IMR-90 (cell line): ENCODE measurements around the gene CASP8AP2. TPM values are rescaled to one million over a fixed set of nuclear protein-coding genes. Genes with fewer than 3 reads are reported as not detected.

Experiments
- ATAC-seq: fragments of 200-7000 bp; cut with Tn5 transposase; 2 replicates; pipeline ENCODE4 v1.9.1; 2020; ENCODE audit warnings: low read depth, mild to moderate bottlenecking, moderate library complexity
- BruUV-seq: library from RNA; stranded (reverse); fragments of 400-500 nt; replicated peaks from 2 replicates; lab custom pipeline; 2021; lab: Mats Ljungman, UMichigan
- CTCF ChIA-PET: fragments of 300-600 bp; formaldehyde crosslinking; extraction: SDS; loops from one replicate; lab custom pipeline; 2021; ENCODE audit warnings: antibody characterized with exemption; lab: Yijun Ruan, JAX
- POLR2A ChIA-PET: fragments of 300-600 bp; sonication (Branson Sonifier 250); formaldehyde crosslinking; loops from one replicate; lab custom pipeline; 2022; ENCODE audit warnings: antibody characterized with exemption; ENCODE audit not compliant: unreplicated experiment; lab: Charles Lee
- DNase-seq: peaks from one replicate; pipeline ENCODE4 v3.0.0; 2013
- H2AFZ ChIP-seq: replicated peaks from 2 replicates; pipeline ENCODE3; 2013; ENCODE audit warnings: low read length, mild to moderate bottlenecking; ENCODE audit not compliant: poor library complexity
- H2AK5ac ChIP-seq: 2 replicates; pipeline ENCODE4 v1.6.1; 2013; ENCODE audit warnings: low read depth, low read length, inconsistent platforms
- H2AK9ac ChIP-seq: replicated peaks from 2 replicates; pipeline ENCODE3; 2013; ENCODE audit warnings: mild to moderate bottlenecking, low read depth, low read length, moderate library complexity; ENCODE audit not compliant: poor library complexity
- H2BK120ac ChIP-seq: 2 replicates; pipeline ENCODE4 v1.6.1; 2013; ENCODE audit warnings: low read depth, low read length, inconsistent platforms
- H2BK15ac ChIP-seq: 3 replicates; pipeline ENCODE4 v1.6.1; 2013; ENCODE audit warnings: low read depth, low read length, inconsistent platforms
- H2BK20ac ChIP-seq: 2 replicates; pipeline ENCODE4 v1.6.1; 2013; ENCODE audit warnings: low read depth, mild to moderate bottlenecking, inconsistent platforms, low read length, moderate library complexity
- H2BK5ac ChIP-seq: 2 replicates; pipeline ENCODE4 v1.6.1; 2013; ENCODE audit warnings: mild to moderate bottlenecking, low read depth, low read length, inconsistent platforms; ENCODE audit not compliant: poor library complexity, severe bottlenecking
- H3K14ac ChIP-seq: replicated peaks from 2 replicates; pipeline ENCODE4 v1.6.1; 2013; ENCODE audit warnings: low read depth, low read length, inconsistent platforms
- H3K18ac ChIP-seq: 2 replicates; pipeline ENCODE4 v1.6.1; 2013; ENCODE audit warnings: low read depth, low read length, control low read depth
- H3K23ac ChIP-seq: 2 replicates; pipeline ENCODE4 v1.6.1; 2013; ENCODE audit warnings: low read depth, low read length, inconsistent platforms
- H3K27ac ChIP-seq: 2 replicates; pipeline ENCODE4 v1.5.1; 2013; ENCODE audit warnings: mild to moderate bottlenecking, control low read depth, low read length; ENCODE audit not compliant: insufficient read depth
- H3K27me3 ChIP-seq: 2 replicates; pipeline ENCODE4 v1.6.1; 2013; ENCODE audit warnings: low read length; ENCODE audit not compliant: control insufficient read depth, insufficient read depth
- H3K36me3 ChIP-seq: 2 replicates; pipeline ENCODE4 v1.6.1; 2013; ENCODE audit warnings: low read length, mixed read lengths; ENCODE audit not compliant: control insufficient read depth, insufficient read depth
- H3K4ac ChIP-seq: 2 replicates; pipeline ENCODE4 v1.6.1; 2013; ENCODE audit warnings: low read depth, low read length, inconsistent platforms
- H3K4me1 ChIP-seq: 2 replicates; pipeline ENCODE4 v1.6.1; 2013; ENCODE audit warnings: low read length, mixed read lengths; ENCODE audit not compliant: control insufficient read depth, insufficient read depth
- H3K4me2 ChIP-seq: 2 replicates; pipeline ENCODE4 v1.6.1; 2013; ENCODE audit warnings: low read depth, mild to moderate bottlenecking, control low read depth, low read length, moderate library complexity
- H3K4me3 ChIP-seq: 2 replicates; pipeline ENCODE4 v1.5.1; 2013; ENCODE audit warnings: low read depth, mild to moderate bottlenecking, control low read depth, low read length, moderate library complexity; ENCODE audit not compliant: insufficient read depth
- H3K56ac ChIP-seq: 2 replicates; pipeline ENCODE4 v1.6.1; 2013; ENCODE audit warnings: low read length, inconsistent platforms; ENCODE audit not compliant: insufficient read depth; ENCODE audit errors: extremely low read depth
- H3K79me1 ChIP-seq, 2 experiments: 2 replicates each; pipeline ENCODE4 v1.6.1; 2013; ENCODE audit warnings: low read length in 2 of 2, inconsistent platforms in 1 of 2, low read depth in 1 of 2
- H3K9ac ChIP-seq: 2 replicates; pipeline ENCODE4 v1.6.1; 2013; ENCODE audit warnings: low read depth, low read length, control low read depth
- H3K9me1 ChIP-seq: 2 replicates; pipeline ENCODE4 v1.6.1; 2013; ENCODE audit warnings: low read length, inconsistent platforms; ENCODE audit not compliant: insufficient read depth
- H3K9me3 ChIP-seq: 2 replicates; pipeline ENCODE4 v1.6.1; 2013; ENCODE audit warnings: low read length; ENCODE audit not compliant: control insufficient read depth, insufficient read depth
- H4K20me1 ChIP-seq: 2 replicates; pipeline ENCODE4 v1.6.1; 2013; ENCODE audit warnings: low read length, inconsistent platforms; ENCODE audit not compliant: insufficient read depth
- H4K5ac ChIP-seq: 2 replicates; pipeline ENCODE4 v1.6.1; 2013; ENCODE audit warnings: mild to moderate bottlenecking, low read depth, low read length, control low read depth
- H4K8ac ChIP-seq, 2 experiments: 2 replicates each; pipeline ENCODE4 v1.6.1; 2013; ENCODE audit warnings: low read depth in 2 of 2, low read length in 2 of 2, control low read depth in 1 of 2, inconsistent platforms in 1 of 2
- H4K91ac ChIP-seq: 2 replicates; pipeline ENCODE4 v1.6.1; 2013; ENCODE audit warnings: low read depth, low read length, inconsistent platforms; ENCODE audit not compliant: insufficient read depth
- CHD1 ChIP-seq: IDR thresholded peaks from 2 replicates; pipeline ENCODE4 v1.6.1; 2012; ENCODE audit warnings: low read depth, low read length, improper control_type of control experiment
- MAZ ChIP-seq: IDR thresholded peaks from 2 replicates; pipeline ENCODE4 v1.6.1; 2012; ENCODE audit warnings: low read depth, mild to moderate bottlenecking, low read length, improper control_type of control experiment, moderate library complexity, borderline replicate concordance
- MXI1 ChIP-seq: IDR thresholded peaks from 2 replicates; pipeline ENCODE4 v1.6.1; 2012; ENCODE audit warnings: low read depth, mild to moderate bottlenecking, low read length, moderate library complexity, borderline replicate concordance
- NFE2L2 ChIP-seq: fragments of 150-350 bp; IDR thresholded peaks from 2 replicates; pipeline ENCODE4 v1.6.1; 2016; ENCODE audit warnings: low read depth, mild to moderate bottlenecking, low read length
- POLR2A ChIP-seq: IDR thresholded peaks from 2 replicates; pipeline ENCODE4 v1.6.1; 2012; ENCODE audit warnings: mild to moderate bottlenecking, low read depth, low read length
- WGBS, 2 experiments: methylation state at CpG; one replicate each; pipeline versions ENCODE4 v1.1.5 to v1.1.7; 2013; ENCODE audit warnings: missing lambda C conversion rate in 2 of 2; ENCODE audit not compliant: insufficient read length in 1 of 2; ENCODE audit errors: extremely low coverage in 2 of 2; 5-methylcytosine and 5-hydroxymethylcytosine counted together
- dilution Hi-C: fragments of 300-500 bp; cut with HindIII; formaldehyde crosslinking; loops from one replicate; pipeline ENCODE4 v1.14.3; 2018; ENCODE audit warnings: low sequenced_read_pairs; ENCODE audit not compliant: unreplicated experiment
- in situ Hi-C: fragments of 300-500 bp; cut with MboI; formaldehyde crosslinking; loops from 3 replicates; pipeline ENCODE4 v1.14.3; 2019; ENCODE audit warnings: low sequenced_read_pairs, inconsistent platforms, mixed read lengths
- intact Hi-C: fragments of 100-400 bp; cut with micrococcal nuclease; formaldehyde crosslinking; loops from 2 replicates; pipeline ENCODE4 v1.10.0; 2022
- polyA plus RNA-seq, 3 experiments: library from polyadenylated mRNA; depleted of rRNA; stranded (reverse); fragments of >200 nt; gene quantifications; 2 replicates each; pipeline ENCODE4 v1.2.3, GENCODE V29; 2012; ENCODE audit warnings: low replicate concordance in 1 of 3
- total RNA-seq: library from RNA; depleted of rRNA; stranded (reverse); fragments of >200 nt; gene quantifications from 2 replicates; pipeline ENCODE4 v1.2.3, GENCODE V29; 2012

CASP8AP2 gene
- total and polyA plus RNA-seq, 2 of the 4 experiments (the other 2 are of a cell fraction), result 5.0 to 11.1 TPM

DNA sequence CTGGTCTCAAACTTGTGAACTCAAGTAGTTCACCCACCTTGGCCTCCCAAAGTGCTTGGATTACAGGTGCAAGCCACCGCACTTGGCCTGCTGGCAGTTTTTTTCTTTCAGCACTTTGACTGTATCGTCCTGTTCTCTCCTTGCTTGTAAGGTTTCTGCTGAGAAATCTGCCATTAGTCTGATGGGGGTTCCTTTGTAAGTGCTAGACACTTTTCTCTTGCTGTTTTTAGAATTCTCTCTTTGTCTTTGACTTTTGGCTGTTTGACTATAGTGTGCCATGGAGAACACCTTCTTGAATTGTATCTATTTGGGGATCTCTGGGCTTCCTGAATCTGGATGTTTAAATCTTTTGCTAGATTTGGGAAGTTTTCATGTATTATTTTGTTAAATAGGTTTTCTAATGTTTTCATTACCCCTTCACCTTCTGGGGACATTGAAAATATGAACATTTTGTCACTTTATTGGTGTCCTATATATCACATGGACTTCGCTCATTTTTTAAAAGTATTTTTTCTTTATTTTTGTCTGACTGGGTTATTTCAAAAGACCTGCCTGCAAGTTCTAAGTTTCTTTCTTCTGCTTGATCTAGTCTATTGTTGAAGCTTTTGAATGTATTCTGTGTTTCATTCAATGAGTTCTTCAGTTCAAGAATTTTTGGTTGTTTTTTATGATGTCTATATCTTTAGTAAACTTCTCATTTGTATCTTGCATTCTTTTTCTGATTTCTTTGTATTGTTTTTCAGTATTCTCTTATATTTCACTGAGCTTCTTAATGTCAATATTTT is 86.6 kb downstream of the CASP8AP2 start:
- Histone ChIP-seq H3K79me1 (no peaks in the 10 kb centered on the region), H3K18ac (no peak overlapping the region), H2AK5ac (no peak overlapping the region), H2AK9ac (no peak overlapping the region), H2BK120ac (no peak overlapping the region), H3K4ac (no peak overlapping the region), H3K56ac (no peak overlapping the region), H4K5ac (no peak overlapping the region), H3K27me3 (peaks cover 2% of the 10 kb centered on the region), H3K23ac (no peak overlapping the region), H3K36me3 (no peaks in the 10 kb centered on the region), H3K4me2 (no peak overlapping the region), H3K9me3 (no peaks in the 10 kb centered on the region), H2AFZ (no peak overlapping the region), H2BK5ac (no peak overlapping the region), H3K27ac (no peak overlapping the region), H3K4me1 (no peaks in the 10 kb centered on the region), H4K91ac (no peak overlapping the region), H4K8ac (no peak overlapping the region), H3K14ac (no peak overlapping the region), H3K9me1 (no peaks in the 10 kb centered on the region), H3K9ac (no peak overlapping the region), H3K4me3 (no peak overlapping the region), H2BK20ac (no peak overlapping the region), H2BK15ac (no peak overlapping the region), H4K20me1 (no peaks in the 10 kb centered on the region)
- ATAC-seq (no peak), DNase-seq (no peak)
- ChIA-PET POLR2A (no interaction called here), CTCF (interaction anchor here (0.7 to 1.0 kb wide), 2 partner anchors 24 to 707 kb away, joined by 3 to 4 read pairs; no protein-coding TSS in a partner anchor)
- TF ChIP-seq POLR2A (no peak), MXI1 (no peak), MAZ (no peak), CHD1 (no peak), NFE2L2 (no peak)
- no TSS peak for BruUV-seq
- dilution Hi-C loops (no loop called here), intact Hi-C loops (no loop called here), in situ Hi-C loops (no loop called here)
- no CpG with 5 or more reads among the region's 3 CpGs for WGBS, 2 experiments
